HepG2 (cell line): ENCODE data around the gene PA2G4. TPM values are rescaled to one million over a fixed set of nuclear protein-coding genes. Genes with fewer than 3 reads are reported as not detected.

Source experiments
- ATAC-seq: fragments of 200-7000 bp; cut with Tn5 transposase; 3 replicates; pipeline ENCODE4 v1.9.1; 2020; ENCODE audit warnings: mild to moderate bottlenecking, moderate library complexity
- BruUV-seq: library from RNA; stranded (reverse); fragments of 400-500 nt; replicated peaks from 2 replicates; lab custom pipeline; 2021; lab: Mats Ljungman, UMichigan
- CTCF ChIA-PET: fragments of 300-600 bp; formaldehyde crosslinking; extraction: SDS; loops from one replicate; lab custom pipeline; 2021; ENCODE audit warnings: low total read pairs, inconsistent platforms, low intra/inter-chr PET ratio; lab: Yijun Ruan, JAX
- POLR2A ChIA-PET: fragments of 350-600 bp; sonication (Branson Sonifier 250); formaldehyde crosslinking; loops from one replicate; lab custom pipeline; 2020; ENCODE audit warnings: antibody characterized with exemption, inconsistent platforms; lab: Yijun Ruan, JAX
- DNase-seq: peaks from one replicate; pipeline ENCODE4 v3.0.0-alpha.2; 2015; ENCODE audit warnings: low spot score
- FAIRE-seq: peaks from 3 replicates; lab custom pipeline; 2011; peaks lifted over from hg19 to GRCh38; lab: Jason Lieb, UNC
- H2AFZ ChIP-seq: one replicate; pipeline ENCODE4 v1.6.1; 2011; ENCODE audit warnings: low read length, inconsistent platforms
- H3K27ac ChIP-seq: fragments of 300-600 bp; 3 replicates; pipeline ENCODE4 v1.8.0; 2011; ENCODE audit warnings: mixed run types, mild to moderate bottlenecking, mixed read lengths, low read length, inconsistent platforms; ENCODE audit not compliant: insufficient read depth; ENCODE audit errors: extremely low read length
- H3K27me3 ChIP-seq, 2 experiments: fragments of 200-600 bp in 1 of 2; 2 replicates in 1 of 2; 3 replicates in 1 of 2; pipeline versions ENCODE4 v1.6.0 to v1.8.0; 2011; ENCODE audit warnings: low read length in 2 of 2, mild to moderate bottlenecking in 2 of 2, moderate library complexity in 2 of 2, inconsistent platforms in 1 of 2; ENCODE audit not compliant: insufficient read depth in 2 of 2, control insufficient read depth in 1 of 2
- H3K36me3 ChIP-seq, 2 experiments: fragments of 200-600 bp in 1 of 2; replicated peaks in 1 of 2; 2 replicates in 1 of 2; 3 replicates in 1 of 2; pipeline versions ENCODE4 v1.5.1 to v1.8.0; 2011; ENCODE audit warnings: low read length in 2 of 2, inconsistent platforms in 1 of 2; ENCODE audit not compliant: insufficient read depth in 2 of 2, control insufficient read depth in 1 of 2
- H3K4me1 ChIP-seq: 2 replicates; pipeline ENCODE4 v1.5.1; 2012; ENCODE audit warnings: low read length, inconsistent platforms; ENCODE audit not compliant: insufficient read depth
- H3K4me2 ChIP-seq: 2 replicates; pipeline ENCODE4 v1.6.0; 2011; ENCODE audit warnings: low read depth, low read length, inconsistent platforms
- H3K4me3 ChIP-seq, 3 experiments: fragments of 200-600 bp in 1 of 3; sonication (generic), shearing (Covaris generic) in 1 of 3; replicated peaks in 1 of 3; 2 replicates each; pipeline ENCODE4 v1.5.1; 2011 to 2016; ENCODE audit warnings: low read length in 3 of 3, inconsistent platforms in 2 of 3, low read depth in 2 of 3, mild to moderate bottlenecking in 2 of 3, control low read depth in 1 of 3, mixed read lengths in 1 of 3; ENCODE audit not compliant: insufficient read depth in 1 of 3
- H3K79me2 ChIP-seq: one replicate; pipeline ENCODE4 v1.6.1; 2011; ENCODE audit warnings: low read length, inconsistent platforms; ENCODE audit not compliant: insufficient read depth
- H3K9ac ChIP-seq: 2 replicates; pipeline ENCODE4 v1.6.0; 2011; ENCODE audit warnings: mild to moderate bottlenecking, low read depth, low read length, inconsistent platforms; ENCODE audit not compliant: insufficient read depth
- H3K9me3 ChIP-seq: 2 replicates; pipeline ENCODE4 v1.5.1; 2012; ENCODE audit warnings: mild to moderate bottlenecking, low read length
- H4K20me1 ChIP-seq: 2 replicates; pipeline ENCODE4 v1.6.0; 2011; ENCODE audit warnings: inconsistent platforms, mild to moderate bottlenecking, low read length, moderate library complexity; ENCODE audit not compliant: insufficient read depth
- KDM6A ChIP-seq: IDR thresholded peaks from 2 replicates; pipeline ENCODE4 v1.6.1; 2016; ENCODE audit warnings: low read depth
- U2AF2 ChIP-seq: fragments of 200-400 bp; formaldehyde crosslinking; IDR thresholded peaks from 2 replicates; pipeline ENCODE4 v1.6.1; 2017; ENCODE audit warnings: low read depth, mild to moderate bottlenecking, low read length
- ZIK1 ChIP-seq: sonication (generic); formaldehyde crosslinking; IDR thresholded peaks from 2 replicates; pipeline ENCODE4 v1.5.0; 2020; ENCODE audit warnings: mild to moderate bottlenecking, low read depth, missing genetic modification reagents, borderline replicate concordance
- ZKSCAN5 ChIP-seq: sonication (generic); formaldehyde crosslinking; IDR thresholded peaks from 2 replicates; pipeline ENCODE4 v1.5.1; 2020; ENCODE audit warnings: mild to moderate bottlenecking, missing genetic modification reagents
- ZNF335 ChIP-seq: sonication (generic); formaldehyde crosslinking; IDR thresholded peaks from 2 replicates; pipeline ENCODE4 v1.4.0; 2020; ENCODE audit warnings: missing genetic modification reagents
- ZNF605 ChIP-seq: sonication (generic); formaldehyde crosslinking; IDR thresholded peaks from 2 replicates; pipeline ENCODE4 v1.8.0; 2022; ENCODE audit warnings: mild to moderate bottlenecking, missing genetic modification reagents
- ZNF749 ChIP-seq: sonication (generic); formaldehyde crosslinking; IDR thresholded peaks from 2 replicates; pipeline ENCODE4 v1.8.0; 2022; ENCODE audit warnings: mild to moderate bottlenecking, missing genetic modification reagents, moderate library complexity, borderline replicate concordance
- WGBS: methylation state at CpG from one replicate; pipeline ENCODE4 v1.1.6; 2017; ENCODE audit warnings: low lambda C conversion rate; 5-methylcytosine and 5-hydroxymethylcytosine counted together
- in situ Hi-C: cut with HindIII; loops from 2 replicates; pipeline ENCODE4 v1.10.0; 2017; ENCODE audit warnings: low pct_unique_long_range_greater_than_20kb; ENCODE audit not compliant: extremely low pct_ligation_motif_present
- intact Hi-C: fragments of 100-400 bp; cut with micrococcal nuclease; formaldehyde crosslinking; loops from one replicate; pipeline ENCODE4 v1.10.0; 2022; ENCODE audit not compliant: unreplicated experiment
- polyA plus RNA-seq, 8 experiments: library from polyadenylated mRNA; depleted of rRNA in 3 of 8; stranded (reverse) in 7 of 8; unstranded in 1 of 8; fragments of >200 nt; fragmentation: Illumina TruSeq in 4 of 8; extraction: Trizol in 4 of 8; gene quantifications; 2 replicates each; pipeline versions ENCODE4 v1.2.1 to v1.2.3, GENCODE V29; 2011 to 2016; ENCODE audit warnings: low read depth in 4 of 8, missing spikeins in 1 of 8, mixed read lengths in 1 of 8; ENCODE audit not compliant: insufficient read depth in 1 of 8
- total RNA-seq, 5 experiments: library from RNA; depleted of rRNA; stranded (reverse); fragments of >200 nt; fragmentation: Illumina TruSeq; extraction: Trizol; gene quantifications; 2 replicates each; pipeline ENCODE4 v1.2.3, GENCODE V29; 2016; ENCODE audit warnings: low read depth in 1 of 5
- TF ChIP-seq, protein P1 (sequence below): sonication (generic); formaldehyde crosslinking; IDR thresholded peaks from 2 replicates; pipeline ENCODE4 v1.4.0; 2020; ENCODE audit warnings: low read depth, mild to moderate bottlenecking, missing genetic modification reagents
- TF ChIP-seq, protein P2 (sequence below): IDR thresholded peaks from 2 replicates; pipeline ENCODE4 v1.6.1; 2016; ENCODE audit warnings: low read depth

PA2G4 gene
- total and polyA plus RNA-seq, 2 of the 13 experiments (the other 11 are each of a cell fraction or from before 2014, with no cell fraction given) = 147 to 240 TPM

DNA sequence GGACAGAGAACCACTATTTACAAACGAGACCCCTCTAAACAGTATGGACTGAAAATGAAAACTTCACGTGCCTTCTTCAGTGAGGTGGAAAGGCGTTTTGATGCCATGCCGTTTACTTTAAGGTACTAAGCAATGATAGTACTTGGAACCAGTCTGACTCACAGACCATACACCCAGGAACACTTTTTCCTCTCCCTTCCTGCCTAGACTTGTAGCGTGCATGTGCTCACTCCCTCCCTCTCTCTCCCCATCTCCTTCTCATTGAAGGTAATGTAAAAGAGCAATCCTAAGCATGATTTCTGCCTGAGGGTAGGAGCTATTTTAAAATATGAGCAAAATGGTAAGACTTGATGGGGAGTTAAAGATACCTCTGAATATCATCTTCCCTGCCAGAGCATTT is 6.2 kb downstream of the PA2G4 start:
- intact Hi-C loops = no loop called here
- no peak for TF ChIP-seq U2AF2
- TF ChIP-seq, protein P1, sequence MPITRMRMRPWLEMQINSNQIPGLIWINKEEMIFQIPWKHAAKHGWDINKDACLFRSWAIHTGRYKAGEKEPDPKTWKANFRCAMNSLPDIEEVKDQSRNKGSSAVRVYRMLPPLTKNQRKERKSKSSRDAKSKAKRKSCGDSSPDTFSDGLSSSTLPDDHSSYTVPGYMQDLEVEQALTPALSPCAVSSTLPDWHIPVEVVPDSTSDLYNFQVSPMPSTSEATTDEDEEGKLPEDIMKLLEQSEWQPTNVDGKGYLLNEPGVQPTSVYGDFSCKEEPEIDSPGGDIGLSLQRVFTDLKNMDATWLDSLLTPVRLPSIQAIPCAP (CRISPR knock-in tag) = no peak
- TF ChIP-seq KDM6A (CRISPR knock-in tag) = no peak
- TF ChIP-seq ZKSCAN5 (CRISPR knock-in tag) = no peak
- no peak for TF ChIP-seq ZNF749 (CRISPR knock-in tag)
- TF ChIP-seq ZNF335 = no peak
- no peak for TF ChIP-seq ZIK1 (CRISPR knock-in tag)
- TF ChIP-seq ZNF605 (CRISPR knock-in tag) = no peak
- TF ChIP-seq, protein P2, sequence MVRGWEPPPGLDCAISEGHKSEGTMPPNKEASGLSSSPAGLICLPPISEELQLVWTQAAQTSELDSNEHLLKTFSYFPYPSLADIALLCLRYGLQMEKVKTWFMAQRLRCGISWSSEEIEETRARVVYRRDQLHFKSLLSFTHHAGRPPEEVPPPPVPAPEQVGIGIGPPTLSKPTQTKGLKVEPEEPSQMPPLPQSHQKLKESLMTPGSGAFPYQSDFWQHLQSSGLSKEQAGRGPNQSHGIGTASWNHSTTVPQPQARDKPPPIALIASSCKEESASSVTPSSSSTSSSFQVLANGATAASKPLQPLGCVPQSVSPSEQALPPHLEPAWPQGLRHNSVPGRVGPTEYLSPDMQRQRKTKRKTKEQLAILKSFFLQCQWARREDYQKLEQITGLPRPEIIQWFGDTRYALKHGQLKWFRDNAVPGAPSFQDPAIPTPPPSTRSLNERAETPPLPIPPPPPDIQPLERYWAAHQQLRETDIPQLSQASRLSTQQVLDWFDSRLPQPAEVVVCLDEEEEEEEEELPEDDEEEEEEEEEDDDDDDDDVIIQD = no peak
- TF ChIP-seq, all 625 proteins: peak for 0
- WGBS = 99% methylated on average over 5 of the region's 5 CpGs
- Histone ChIP-seq H3K9ac (no peak overlapping the region), H4K20me1 (peaks cover 4% of the 10 kb centered on the region), H3K4me2 (no peak overlapping the region), H3K9me3 (no peaks in the 10 kb centered on the region), H3K4me1 (peaks cover 27% of the 10 kb centered on the region), H3K36me3 (peaks cover 25 to 63% of the 10 kb centered on the region in 2 experiments), H3K79me2 (peaks cover 23% of the 10 kb centered on the region), H3K27ac (no peak overlapping the region), H3K27me3 (no peaks in the 10 kb centered on the region), H3K4me3 (no peak overlapping the region), H2AFZ (no peak overlapping the region)
- POLR2A ChIA-PET = interaction anchor here (1.8 kb wide), 1 partner anchor 29 kb away, joined by 6 read pairs; no protein-coding TSS in a partner anchor
- no TSS peak for BruUV-seq
- ATAC-seq (no peak), FAIRE-seq (no peak), DNase-seq (no peak)
- in situ Hi-C loops = no loop called here
- CTCF ChIA-PET = no interaction called here
